NOMO-1 treated with dmso at 0.1 percent for 144 hours (cell line): ENCODE measurements around the gene EXOSC1.
"Not testable (repeated sequence)": the region's sequence is repeated elsewhere in the genome, so short reads cannot be mapped to it uniquely, and the experiment has no call there.

ENCODE experiments used
- DNase-seq: peaks from one replicate; lab custom pipeline; 2025; ENCODE audit not compliant: unreplicated experiment; lab: John Stamatoyannopoulos, UW

The EXOSC1 gene, protein sequence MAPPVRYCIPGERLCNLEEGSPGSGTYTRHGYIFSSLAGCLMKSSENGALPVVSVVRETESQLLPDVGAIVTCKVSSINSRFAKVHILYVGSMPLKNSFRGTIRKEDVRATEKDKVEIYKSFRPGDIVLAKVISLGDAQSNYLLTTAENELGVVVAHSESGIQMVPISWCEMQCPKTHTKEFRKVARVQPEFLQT

GRCh38 chr10:97445722-97446639 lies at the start of gene EXOSC1, which contains the start of gene ZDHHC16:
EXOSC1 (minus strand) TSS chr10:97446006; CDS start chr10:97445985, 21 bp downstream.
ZDHHC16 (plus strand) TSS chr10:97446175; CDS start chr10:97451676, 5,501 bp downstream.
- peak; percentile 95 for DNase-seq

DNA sequence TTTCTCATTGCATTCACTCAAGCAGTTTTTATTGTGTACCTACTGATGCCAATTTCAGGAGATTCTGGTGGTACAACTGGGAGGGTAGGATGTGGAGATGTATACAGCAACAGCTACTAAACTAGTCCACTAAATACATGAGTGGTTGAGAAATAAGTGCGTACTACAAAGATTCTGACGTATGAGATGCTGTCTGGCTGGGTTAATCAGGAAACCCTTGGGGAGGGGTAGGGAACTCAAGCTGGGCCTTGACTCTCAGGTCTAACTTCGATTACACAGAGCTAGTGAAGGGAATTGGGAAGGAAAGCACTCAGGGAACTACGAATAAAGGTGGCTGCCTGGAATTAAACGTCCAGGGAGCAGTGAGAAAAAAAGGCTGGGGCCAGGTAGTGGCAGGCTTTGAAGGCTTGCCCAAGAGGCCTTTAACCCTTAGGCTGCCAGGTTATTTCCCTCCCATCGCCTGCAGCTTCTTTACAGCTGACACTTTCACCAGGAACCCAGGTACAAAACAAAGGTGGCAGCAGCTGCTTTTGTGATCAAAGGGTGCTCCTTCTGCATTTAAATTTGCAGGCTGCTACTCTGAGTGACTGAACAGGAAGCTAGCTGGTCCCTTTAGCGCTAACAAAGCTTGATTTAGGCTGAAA lies 49.2 kb upstream of the EXOSC1 start:
- DNase-seq: no peak

DNA sequence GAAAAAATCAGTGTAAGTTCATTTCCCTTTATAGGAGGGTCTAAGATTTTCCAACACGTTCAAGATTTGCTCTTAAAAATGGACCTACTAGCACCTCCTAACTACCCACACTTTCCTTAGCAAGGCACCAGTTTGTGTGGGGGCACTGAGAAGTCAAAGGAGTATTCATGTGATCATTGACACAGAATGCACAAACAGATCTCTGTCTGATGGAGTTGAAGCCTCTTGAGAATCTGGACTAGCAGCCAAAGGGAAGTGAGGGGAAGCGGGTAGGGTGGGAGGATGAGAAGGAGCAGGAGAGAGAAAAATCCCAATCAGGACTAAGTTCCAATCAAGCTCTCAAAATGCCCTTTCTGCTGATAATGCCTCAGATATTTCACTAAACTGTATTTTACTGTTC lies 48.3 kb upstream of the EXOSC1 start:
- DNase-seq: no peak

DNA sequence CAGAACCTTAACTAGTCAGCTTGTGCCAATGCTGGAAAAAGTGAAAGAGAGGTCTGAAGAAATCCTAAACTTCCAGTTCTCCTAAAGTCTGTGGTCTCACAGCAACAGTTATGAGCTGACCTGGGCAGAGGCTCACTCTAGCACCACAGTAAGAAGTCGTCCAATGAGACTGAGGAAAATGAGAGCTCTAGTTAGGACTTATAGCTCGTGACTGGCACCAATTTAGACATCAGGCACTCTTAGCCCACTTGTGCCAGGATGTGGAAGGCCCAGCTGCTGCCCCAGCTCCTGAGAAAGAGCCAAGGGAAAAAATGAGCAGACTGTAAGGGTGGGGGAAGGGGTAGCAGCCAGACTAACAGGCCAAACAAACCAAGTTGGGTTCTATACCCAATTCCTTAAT lies 44.8 kb upstream of the EXOSC1 start:
- no peak for DNase-seq

DNA sequence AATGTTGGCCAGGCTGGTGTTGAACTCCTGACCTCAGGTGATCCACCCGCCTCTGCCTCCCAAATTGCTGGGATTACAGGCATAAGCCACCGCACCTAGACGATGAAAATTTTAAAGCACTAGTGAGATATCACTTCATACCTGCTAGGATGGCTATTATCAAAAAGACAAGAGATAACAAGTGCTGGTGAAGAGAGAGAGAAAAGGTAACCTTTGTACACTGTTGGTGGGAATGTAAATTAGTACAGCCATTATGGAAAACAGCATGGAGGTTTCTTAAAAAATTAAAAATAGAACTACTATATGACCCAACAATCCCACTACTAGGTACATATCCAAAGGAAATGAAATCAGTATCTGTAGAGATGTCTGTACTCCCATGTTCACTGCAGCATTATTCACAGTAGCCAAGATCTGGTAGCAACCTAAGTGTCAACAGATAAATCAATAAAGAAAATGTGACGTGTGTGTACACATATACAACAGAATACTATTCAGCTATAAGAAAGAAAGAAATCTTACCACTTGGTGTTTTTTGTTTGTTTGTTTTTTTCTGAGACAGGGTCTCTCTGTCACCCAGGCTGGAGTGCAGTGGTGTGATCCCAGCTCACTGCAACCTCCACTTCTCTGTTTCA lies 40.0 kb upstream of the EXOSC1 start:
- DNase-seq: no peak

DNA sequence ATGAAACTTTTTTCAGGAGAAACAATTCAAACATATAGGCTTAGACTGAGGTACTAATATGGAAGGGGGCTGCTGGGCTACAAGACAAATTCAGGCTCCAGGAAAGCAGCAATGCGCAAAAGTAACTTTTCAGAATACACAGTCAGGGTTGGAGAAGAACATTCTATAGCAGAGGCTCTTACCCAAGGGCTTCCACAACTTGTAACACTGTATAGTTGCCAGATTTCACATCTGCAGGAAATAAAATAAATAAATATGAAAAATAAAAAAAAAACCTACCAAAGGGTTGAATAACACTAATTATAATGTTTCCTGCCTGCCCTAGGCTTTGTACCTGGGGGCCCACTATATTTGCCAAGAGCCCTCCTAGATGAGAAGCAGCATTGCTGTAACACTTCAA lies 38.1 kb upstream of the EXOSC1 start:
- DNase-seq: no peak

DNA sequence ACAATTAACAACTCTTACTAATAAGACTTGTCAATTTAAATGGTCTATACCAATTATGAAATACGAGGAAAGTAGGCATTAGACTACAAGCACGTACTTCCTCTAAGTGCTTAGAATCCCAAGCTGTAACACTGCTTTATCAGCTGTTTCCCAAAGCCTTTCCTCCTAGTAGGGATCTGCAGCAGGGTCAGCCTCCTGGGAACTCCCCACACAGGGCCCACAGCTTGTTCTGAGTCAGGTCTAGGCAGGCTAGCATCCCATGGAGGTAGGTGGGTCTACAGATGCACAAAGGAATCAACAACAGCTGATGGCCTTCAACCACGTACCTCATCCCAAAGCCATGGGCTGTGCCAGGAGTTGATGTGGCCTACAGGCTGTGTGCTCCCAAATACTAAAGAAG lies 37.7 kb upstream of the EXOSC1 start:
- no peak for DNase-seq

DNA sequence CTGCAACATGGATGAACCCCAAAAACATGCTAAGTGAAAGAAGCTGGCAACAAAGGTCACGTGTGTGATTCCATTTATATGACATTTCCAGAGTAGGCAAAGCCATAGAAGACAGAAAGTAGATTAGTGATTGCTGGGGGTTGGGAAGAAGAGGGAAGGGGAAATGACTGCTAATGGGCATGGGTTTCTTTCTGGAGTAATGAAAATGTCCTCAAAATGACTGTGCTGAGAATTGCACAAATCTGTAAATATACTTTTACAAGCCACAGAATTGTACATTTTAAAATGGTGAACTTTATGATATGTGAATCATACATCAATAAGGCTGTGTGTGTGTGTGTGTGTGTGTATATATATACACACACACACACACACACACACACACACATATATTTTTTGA lies 36.6 kb upstream of the EXOSC1 start:
- DNase-seq: no peak

DNA sequence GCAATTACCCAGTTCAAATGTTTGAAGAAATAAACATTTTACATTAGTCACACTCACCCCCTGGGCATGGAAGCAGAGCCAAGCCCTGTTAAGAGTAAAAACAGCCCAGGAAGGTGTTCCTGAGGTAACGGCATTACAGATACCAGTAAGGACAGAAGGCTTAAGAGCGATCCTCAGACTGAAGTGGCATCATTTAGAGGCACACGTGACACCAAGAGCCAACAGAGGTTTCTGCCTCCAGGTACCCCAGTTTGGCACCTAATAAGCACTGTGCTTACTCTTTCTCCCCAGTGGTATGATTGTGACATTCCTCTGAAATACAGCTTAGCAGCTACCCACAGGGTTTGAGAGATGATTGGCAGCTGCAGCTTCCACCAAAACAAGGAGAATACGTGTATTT lies 35.3 kb upstream of the EXOSC1 start:
- no peak for DNase-seq

DNA sequence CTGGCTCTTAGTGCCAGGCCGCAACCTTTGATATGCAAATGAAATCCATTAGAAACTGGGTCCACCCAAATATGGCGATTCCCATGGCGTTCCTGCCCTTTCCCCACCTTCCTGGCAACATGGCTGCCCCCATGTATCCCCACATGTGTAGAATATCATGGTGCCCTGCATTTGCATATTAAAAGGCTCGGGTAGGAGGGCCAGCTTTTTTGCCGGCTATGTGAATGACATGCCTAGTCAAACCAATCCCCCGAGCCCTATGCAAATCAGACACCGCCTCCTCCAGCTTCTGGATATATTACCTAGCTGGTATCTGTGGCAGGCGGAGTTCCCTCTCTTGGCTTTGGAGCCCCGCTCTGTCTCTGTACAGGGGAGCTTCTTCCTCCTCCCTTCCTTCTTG lies 34.1 kb upstream of the EXOSC1 start:
- no peak for DNase-seq

DNA sequence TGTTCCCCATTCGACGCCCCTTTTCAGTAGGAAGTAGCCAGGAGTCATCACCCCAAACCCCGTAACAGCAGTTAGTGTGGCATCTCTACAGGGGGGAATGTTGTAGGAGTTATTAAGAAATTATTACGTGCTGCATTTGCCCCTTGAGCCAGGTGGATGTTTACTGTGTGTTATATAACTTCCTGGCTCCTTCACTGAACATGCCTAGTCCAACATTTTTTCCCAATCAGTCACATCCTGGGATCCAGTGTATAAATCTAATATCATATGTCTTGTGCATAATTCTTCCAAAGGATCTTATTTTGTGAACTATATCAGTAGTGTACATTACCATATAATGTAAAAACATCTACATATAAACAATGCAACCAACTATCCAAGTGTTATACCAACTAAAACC lies 33.6 kb upstream of the EXOSC1 start:
- not testable (repeated sequence) for DNase-seq

- no peak for DNase-seq
These were observed 30.3 kb upstream of the EXOSC1 start for GRCh38 chr10:97475936-97476594.

GRCh38 chr10:97474918-97475317 lies 29.1 kb upstream of the EXOSC1 start:
- DNase-seq: no peak

DNA sequence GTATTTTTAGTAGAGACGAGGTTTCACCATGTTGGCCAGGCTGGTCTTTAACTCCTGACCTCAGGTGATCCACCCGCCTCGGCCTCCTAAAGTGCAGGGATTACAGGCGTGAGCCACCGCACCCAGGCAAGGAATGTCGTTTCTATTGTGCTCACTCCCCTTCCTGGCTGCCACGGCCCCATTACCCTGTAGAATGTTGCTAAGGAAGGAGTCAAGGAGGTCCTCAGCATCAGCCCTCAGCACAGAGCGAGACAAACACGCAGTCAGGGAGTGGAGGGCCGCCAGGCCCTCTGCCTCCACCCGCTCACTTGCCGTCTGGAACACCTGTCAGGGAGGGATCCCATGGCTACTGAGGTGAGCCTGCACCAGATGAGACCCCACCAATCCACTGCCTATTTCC lies 23.0 kb upstream of the EXOSC1 start:
- not testable (repeated sequence) for DNase-seq

DNA sequence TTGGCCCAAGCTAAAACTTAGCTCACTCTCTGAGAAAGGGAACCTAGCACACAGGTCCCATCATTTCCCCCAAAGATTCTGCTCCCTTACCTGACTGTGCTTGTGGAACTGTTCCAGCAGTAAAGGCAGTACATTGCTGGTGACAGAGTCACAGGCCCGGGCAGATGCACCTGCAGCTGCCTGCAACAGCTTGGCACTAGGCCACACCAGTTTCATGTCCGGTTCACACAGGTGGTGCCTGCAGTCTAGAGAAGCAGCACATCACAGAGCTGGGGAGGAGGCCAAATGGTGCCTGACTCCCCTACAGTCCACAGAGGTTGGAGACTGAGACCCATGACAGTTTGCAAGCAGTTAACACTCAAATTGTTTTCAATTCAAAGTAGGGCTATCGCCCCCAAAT lies 22.4 kb upstream of the EXOSC1 start:
- no peak for DNase-seq

DNA sequence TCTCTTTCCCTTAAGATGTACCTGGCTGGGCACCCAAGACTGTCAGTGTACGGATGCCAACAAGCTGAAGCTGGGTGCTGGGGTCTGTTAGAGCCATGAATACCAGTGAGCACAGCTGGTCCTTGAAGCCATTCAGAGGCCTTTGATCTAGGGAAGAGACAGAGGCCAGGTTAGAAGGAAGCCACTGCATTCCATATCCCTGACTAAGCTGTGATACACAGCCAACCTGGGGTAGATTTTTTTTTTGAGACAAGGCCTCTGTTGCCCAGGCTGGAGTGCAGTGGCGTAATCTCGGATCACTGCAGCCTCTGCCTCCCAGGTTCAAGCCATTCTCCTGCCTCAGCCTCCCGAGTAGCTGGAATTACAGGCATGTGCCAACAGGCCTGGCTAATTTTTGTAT lies 20.9 kb upstream of the EXOSC1 start:
- no peak for DNase-seq

- DNase-seq: no peak
These were observed 20.2 kb upstream of the EXOSC1 start for GRCh38 chr10:97465982-97466381.

DNA sequence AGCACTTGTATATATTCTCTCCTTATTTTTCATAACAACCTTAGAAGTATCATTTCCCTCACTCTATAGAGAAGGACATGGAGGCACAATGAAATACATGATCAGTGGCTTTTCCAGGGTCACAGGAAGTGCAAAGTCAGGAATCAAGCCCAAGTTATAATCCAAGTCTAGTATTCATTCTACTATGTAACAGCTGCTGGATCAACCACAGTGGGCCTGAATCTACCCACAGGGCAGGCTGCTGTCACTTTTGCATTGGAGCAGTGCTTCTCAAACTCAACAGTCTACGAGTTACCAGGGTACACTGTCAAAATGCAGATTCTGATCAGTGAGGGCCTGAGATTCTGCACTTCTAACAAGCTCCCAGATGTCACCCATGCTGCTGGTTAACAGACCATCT lies 18.4 kb upstream of the EXOSC1 start:
- no peak for DNase-seq

DNA sequence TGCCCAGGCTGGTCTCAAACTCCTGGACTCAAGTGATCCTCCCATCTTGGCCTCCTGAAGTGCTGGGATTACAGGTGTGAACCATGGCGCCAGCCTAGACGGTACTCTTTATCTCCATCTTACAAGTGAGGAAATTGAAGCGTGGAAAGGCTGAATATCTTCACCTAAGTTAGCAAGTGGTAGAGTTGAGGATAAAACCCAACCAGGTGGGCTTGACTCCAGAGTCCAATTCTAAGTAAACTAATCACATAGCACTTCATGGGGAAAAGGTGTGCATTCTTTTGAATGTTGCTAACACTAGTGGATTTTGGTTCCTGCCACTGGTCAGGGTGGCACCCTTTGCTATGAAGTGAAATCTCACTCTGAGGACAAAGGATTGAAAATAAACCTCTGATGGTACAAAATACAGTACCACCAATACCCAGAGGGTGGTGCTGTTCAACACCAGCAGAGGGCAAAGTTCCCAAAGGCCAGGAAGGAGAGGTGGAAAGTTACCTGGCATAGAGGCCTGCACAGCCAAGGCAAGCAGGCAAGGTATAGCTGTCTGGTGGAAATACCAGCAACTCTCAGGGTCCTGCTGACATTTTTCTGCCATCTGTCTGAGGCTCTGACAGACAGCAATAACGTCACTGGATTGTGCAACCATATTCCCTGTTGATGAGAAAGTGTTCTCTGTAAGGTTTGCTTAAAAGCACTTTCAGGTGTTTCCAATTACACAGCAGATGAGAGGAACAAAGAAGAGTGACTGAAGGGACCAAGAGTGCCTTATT lies 17.7 kb upstream of the EXOSC1 start:
- DNase-seq: no peak

DNA sequence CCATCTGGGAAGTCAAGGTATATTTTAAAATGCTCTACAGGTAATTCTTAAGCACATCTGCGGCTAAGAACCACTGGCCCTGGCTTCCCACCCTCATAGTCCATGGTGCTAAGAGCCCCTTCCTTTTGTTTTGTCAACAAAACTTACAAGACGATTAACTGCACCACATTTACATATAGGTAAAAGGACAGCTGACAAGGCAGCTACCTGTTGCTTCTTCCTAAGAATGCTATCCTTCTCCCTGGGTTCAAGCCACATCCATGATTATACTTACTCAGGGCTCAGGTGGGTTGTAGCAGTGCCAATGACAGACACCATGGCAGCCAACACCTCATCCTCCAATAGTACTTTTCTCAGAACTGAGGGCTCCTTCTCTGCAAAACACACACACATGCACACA lies 16.5 kb upstream of the EXOSC1 start:
- DNase-seq: no peak
